Brain microvascular endothelial cell (primary cell): Measurements from ENCODE around the gene DESI1.

Experiments used
- DNase-seq: peaks from one replicate; pipeline ENCODE4 v3.0.0-alpha.2; 2020
- H3K27ac ChIP-seq: fragments of 250-450 bp; sonication (Bioruptor Pico); 2 replicates; pipeline ENCODE4 v1.5.1; 2020; ENCODE audit warnings: mild to moderate bottlenecking, moderate library complexity
- H3K27me3 ChIP-seq: fragments of 250-450 bp; sonication (Bioruptor Pico); replicated peaks from 2 replicates; pipeline ENCODE4 v1.5.1; 2020; ENCODE audit warnings: mild to moderate bottlenecking
- H3K36me3 ChIP-seq: fragments of 250-450 bp; sonication (Bioruptor Pico); replicated peaks from 2 replicates; pipeline ENCODE4 v1.5.1; 2020; ENCODE audit warnings: mild to moderate bottlenecking
- H3K4me3 ChIP-seq: 2 replicates; pipeline ENCODE4 v1.5.1; 2011; ENCODE audit warnings: low read depth, mild to moderate bottlenecking, control low read depth, low read length, moderate library complexity
- in situ Hi-C: cut with HindIII; loops from 2 replicates; pipeline ENCODE4 v1.10.0; 2017; ENCODE audit warnings: low sequenced_read_pairs, low pct_ligation_motif_present
- TF ChIP-seq, protein P1 (sequence below): IDR thresholded peaks from 2 replicates; pipeline ENCODE4 v1.5.1; 2011; ENCODE audit warnings: low read depth, mild to moderate bottlenecking, moderate library complexity, low read length, control low read depth, inconsistent platforms; ENCODE audit errors: missing control alignments

The DESI1 gene

DNA sequence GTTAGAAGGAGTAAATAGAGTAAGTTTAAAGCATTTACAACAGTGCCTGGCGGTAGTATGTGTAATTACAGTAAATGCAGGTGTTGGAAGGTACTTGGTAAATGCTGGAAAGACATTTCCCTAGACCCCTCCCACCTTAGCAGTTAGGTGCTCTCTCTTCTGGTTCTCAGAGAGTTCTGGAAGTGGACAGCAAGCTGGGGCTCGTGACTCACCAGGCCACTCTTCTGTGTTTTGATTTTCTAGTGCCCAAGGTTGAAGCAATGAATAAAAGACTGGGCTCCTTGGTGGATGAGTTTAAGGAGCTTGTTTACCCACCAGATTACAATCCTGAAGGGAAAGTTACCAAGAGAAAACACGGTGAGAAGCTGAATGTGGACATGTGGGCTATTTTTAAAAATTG lies 40.2 kb upstream of the DESI1 start:
- no peak overlapping the region for H3K27ac ChIP-seq
- DNase-seq = no peak
- H3K4me3 ChIP-seq = no peak overlapping the region
- H3K27me3 ChIP-seq = no peaks in the 10 kb centered on the region
- in situ Hi-C loops = no loop called here
- TF ChIP-seq, protein P1, sequence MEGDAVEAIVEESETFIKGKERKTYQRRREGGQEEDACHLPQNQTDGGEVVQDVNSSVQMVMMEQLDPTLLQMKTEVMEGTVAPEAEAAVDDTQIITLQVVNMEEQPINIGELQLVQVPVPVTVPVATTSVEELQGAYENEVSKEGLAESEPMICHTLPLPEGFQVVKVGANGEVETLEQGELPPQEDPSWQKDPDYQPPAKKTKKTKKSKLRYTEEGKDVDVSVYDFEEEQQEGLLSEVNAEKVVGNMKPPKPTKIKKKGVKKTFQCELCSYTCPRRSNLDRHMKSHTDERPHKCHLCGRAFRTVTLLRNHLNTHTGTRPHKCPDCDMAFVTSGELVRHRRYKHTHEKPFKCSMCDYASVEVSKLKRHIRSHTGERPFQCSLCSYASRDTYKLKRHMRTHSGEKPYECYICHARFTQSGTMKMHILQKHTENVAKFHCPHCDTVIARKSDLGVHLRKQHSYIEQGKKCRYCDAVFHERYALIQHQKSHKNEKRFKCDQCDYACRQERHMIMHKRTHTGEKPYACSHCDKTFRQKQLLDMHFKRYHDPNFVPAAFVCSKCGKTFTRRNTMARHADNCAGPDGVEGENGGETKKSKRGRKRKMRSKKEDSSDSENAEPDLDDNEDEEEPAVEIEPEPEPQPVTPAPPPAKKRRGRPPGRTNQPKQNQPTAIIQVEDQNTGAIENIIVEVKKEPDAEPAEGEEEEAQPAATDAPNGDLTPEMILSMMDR = no peak
- H3K36me3 ChIP-seq = peaks cover 80% of the 10 kb centered on the region

DNA sequence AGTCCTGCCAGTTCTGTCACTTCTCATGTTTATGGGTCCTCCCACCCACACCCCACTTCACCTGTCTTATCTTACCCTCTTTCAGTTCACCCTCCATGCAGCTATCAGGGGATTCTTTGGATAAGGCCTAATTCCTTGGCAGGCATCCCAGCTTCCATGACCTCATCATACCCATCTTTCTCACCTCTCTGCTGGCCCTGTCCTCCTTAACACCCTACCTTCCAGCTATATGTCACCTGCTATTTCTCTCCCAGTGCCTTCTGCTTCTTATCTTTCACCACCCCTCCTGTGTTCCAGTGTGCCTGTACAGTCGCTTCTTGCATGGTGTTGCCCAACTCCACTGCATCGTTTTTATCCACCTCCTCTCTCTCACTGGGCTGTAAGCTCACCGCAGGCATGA lies 39.6 kb upstream of the DESI1 start:
- H3K36me3 ChIP-seq = peaks cover 84% of the 10 kb centered on the region
- in situ Hi-C loops = no loop called here
- H3K4me3 ChIP-seq = no peak overlapping the region
- TF ChIP-seq, protein P1 = no peak
- no peak overlapping the region for H3K27ac ChIP-seq
- H3K27me3 ChIP-seq = no peaks in the 10 kb centered on the region
- no peak for DNase-seq

DNA sequence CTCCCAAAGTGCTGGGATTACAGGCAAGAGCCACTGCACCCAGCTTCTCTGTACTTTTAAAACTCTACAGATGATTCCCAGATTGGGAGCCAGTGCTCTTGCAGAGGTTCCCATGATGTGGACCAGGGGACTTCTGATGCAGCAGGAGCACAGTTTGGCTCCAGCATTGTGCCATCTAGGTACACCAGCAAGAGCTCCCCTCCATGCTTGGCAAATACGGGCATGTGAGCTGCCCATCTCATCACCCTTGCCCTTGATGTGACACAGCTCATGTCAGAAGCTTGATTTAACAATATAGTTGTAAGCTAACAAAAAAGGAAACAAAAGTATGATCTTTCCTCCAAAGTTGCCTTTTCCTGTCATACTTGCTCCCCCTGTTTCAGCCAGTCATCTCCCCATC lies 39.1 kb upstream of the DESI1 start:
- no peak overlapping the region for H3K4me3 ChIP-seq
- in situ Hi-C loops = no loop called here
- H3K36me3 ChIP-seq = peaks cover 85% of the 10 kb centered on the region
- no peak for DNase-seq
- TF ChIP-seq, protein P1 = no peak
- H3K27ac ChIP-seq = no peak overlapping the region
- no peaks in the 10 kb centered on the region for H3K27me3 ChIP-seq

DNA sequence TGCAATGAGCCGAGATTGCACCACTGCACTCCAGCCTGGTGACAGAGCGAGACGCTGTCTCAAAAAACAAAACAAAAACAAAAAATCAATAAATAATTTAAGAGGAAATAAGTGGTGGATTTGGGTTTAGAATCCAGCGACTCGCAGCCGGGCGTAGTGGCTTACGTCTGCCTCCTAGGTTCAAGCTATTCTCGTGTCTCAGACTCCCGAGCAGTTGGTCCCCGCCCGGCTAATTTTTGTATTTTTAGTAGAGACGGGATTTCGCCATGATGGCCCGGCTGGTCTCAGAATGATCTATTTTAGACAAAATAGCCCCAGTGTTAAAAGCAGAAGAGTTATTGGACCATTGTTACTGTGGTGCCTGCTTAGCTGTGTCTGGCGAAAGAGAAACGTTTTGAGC lies 38.0 kb upstream of the DESI1 start:
- no peak for DNase-seq
- no peaks in the 10 kb centered on the region for H3K27me3 ChIP-seq
- no peak overlapping the region for H3K4me3 ChIP-seq
- H3K36me3 ChIP-seq = peaks cover 88% of the 10 kb centered on the region
- TF ChIP-seq, protein P1 = no peak
- in situ Hi-C loops = no loop called here
- H3K27ac ChIP-seq = no peak overlapping the region

DNA sequence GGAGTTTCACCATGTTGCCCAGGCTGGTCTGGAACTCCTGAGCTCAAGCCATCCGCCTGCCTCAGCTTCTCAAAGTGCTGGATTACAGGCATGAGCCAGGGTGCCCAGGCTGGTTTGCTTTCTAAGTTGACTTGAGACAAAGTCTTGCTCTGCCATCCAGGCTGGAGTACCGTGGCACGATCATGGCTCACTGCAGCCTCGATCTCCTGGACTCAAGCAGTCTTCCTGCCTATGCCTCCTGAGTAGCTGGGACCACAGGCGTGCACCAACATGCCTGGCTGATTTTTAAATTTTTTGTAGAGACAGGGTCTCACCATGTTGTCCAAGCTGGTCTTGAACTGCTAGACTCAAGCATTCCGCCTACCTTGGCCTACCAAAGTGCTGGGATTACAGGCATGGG lies 36.9 kb upstream of the DESI1 start:
- Histone ChIP-seq H3K27me3 (no peaks in the 10 kb centered on the region), H3K27ac (no peak overlapping the region), H3K4me3 (no peak overlapping the region), H3K36me3 (peaks cover 90% of the 10 kb centered on the region)
- TF ChIP-seq, protein P1 = no peak
- DNase-seq = no peak
- in situ Hi-C loops = no loop called here

DNA sequence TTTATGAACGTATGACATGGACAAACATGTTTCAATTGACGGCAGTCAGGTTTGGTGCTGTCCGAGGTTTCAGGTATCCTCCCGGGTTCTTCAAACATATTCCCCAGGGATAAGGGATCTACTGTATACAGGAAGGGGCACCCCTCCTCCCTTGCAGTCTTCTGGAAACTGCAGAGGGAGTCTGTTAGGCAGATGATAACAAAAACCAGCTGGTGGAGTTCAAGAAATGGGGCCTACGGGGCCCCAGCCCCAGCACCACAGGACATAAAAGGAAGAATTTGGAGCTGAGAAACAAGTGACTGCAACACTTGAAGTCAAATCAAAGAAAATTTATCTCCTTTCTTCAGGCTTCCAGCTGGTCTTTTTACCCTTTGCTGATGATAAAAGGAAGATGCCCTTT lies 35.7 kb upstream of the DESI1 start:
- in situ Hi-C loops = no loop called here
- no peak for DNase-seq
- Histone ChIP-seq H3K27me3 (no peaks in the 10 kb centered on the region), H3K4me3 (no peak overlapping the region), H3K36me3 (peaks cover 90% of the 10 kb centered on the region), H3K27ac (no peak overlapping the region)
- TF ChIP-seq, protein P1 = no peak
